Measurements from ENCODE around the gene LONP2. TPM values are rescaled to one million over a fixed set of nuclear protein-coding genes. Genes with fewer than 3 reads are reported as not detected.

Gene LONP2
- total and polyA plus RNA-seq, 12 donors, result 45.3 to 89.1 (median 75.2) TPM

- TF ChIP-seq POLR2A (IDR thresholded peaks at IDR 0.05) (no peak), CTCF (IDR thresholded peaks at IDR 0.05) (no peak)
- DNase-seq, result no peak
- intact Hi-C loops (cut with DNase I), result loop anchor here (5.0 to 10.0 kb wide), 3 partner anchors 190 to 272 kb away; partner anchors contain the start of gene N4BP1 (in 1 of the 2)
- H3K27ac ChIP-seq, result no peak overlapping the region
- peaks cover 0 to 26% of the 10 kb centered on the region in 2 donors for H3K36me3 ChIP-seq (replicated peaks in 1 of 2)
- no peaks in the 10 kb centered on the region for H3K27me3 ChIP-seq
- no peaks in the 10 kb centered on the region for H3K9me3 ChIP-seq (replicated peaks in 1 of 3)
- 95 to 97% (median 96%) methylated on average over 11 of the region's 11 CpGs for WGBS, 4 donors
- H3K4me1 ChIP-seq (replicated peaks in 1 of 2), result peaks cover 0 to 16% of the 10 kb centered on the region in 2 donors
- H3K4me3 ChIP-seq, result no peak overlapping the region
Measured at GRCh38 chr16:48354877-48355855, 111.1 kb downstream of the LONP2 start.

- Histone ChIP-seq H3K9me3 (replicated peaks in 1 of 3) (no peaks in the 10 kb centered on the region), H3K27ac (no peak overlapping the region), H3K27me3 (no peaks in the 10 kb centered on the region), H3K36me3 (replicated peaks in 1 of 2) (peaks cover 0 to 12% of the 10 kb centered on the region in 2 donors), H3K4me1 (replicated peaks in 1 of 2) (peaks cover 0 to 16% of the 10 kb centered on the region in 2 donors), H3K4me3 (no peak overlapping the region)
- intact Hi-C loops (cut with DNase I), result loop anchor here (5.0 to 10.0 kb wide), 3 partner anchors 188 to 270 kb away; partner anchors contain the start of gene N4BP1 (in 1 of the 2)
- no peak for DNase-seq
- 89 to 94% (median 91%) methylated on average over 4 of the region's 4 CpGs for WGBS, 4 donors
- TF ChIP-seq CTCF (IDR thresholded peaks at IDR 0.05), result no peak
- TF ChIP-seq POLR2A (IDR thresholded peaks at IDR 0.05), result no peak
Measured at GRCh38 chr16:48356633-48357376, 112.7 kb downstream of the LONP2 start.

- intact Hi-C loops (cut with DNase I), result loop anchor here (5.0 to 10.0 kb wide), 3 partner anchors 186 to 269 kb away; partner anchors contain the start of gene N4BP1 (in 1 of the 2)
- H3K36me3 ChIP-seq (replicated peaks in 1 of 2), result no peaks in the 10 kb centered on the region
- H3K27me3 ChIP-seq, result no peaks in the 10 kb centered on the region
- no peak overlapping the region for H3K4me3 ChIP-seq
- no peak for TF ChIP-seq CTCF (IDR thresholded peaks at IDR 0.05)
- no peak for TF ChIP-seq POLR2A (IDR thresholded peaks at IDR 0.05)
- no peaks in the 10 kb centered on the region for H3K9me3 ChIP-seq (replicated peaks in 1 of 3)
- WGBS, 4 donors, result 87 to 97% (median 96%) methylated on average over 3 of the region's 3 CpGs
- H3K27ac ChIP-seq, result no peak overlapping the region
- peaks cover 0 to 12% of the 10 kb centered on the region in 2 donors for H3K4me1 ChIP-seq (replicated peaks in 1 of 2)
- no peak for DNase-seq
Measured at GRCh38 chr16:48358419-48358818, 114.3 kb downstream of the LONP2 start.

- no peaks in the 10 kb centered on the region for H3K27me3 ChIP-seq
- H3K36me3 ChIP-seq (replicated peaks in 1 of 2), result no peaks in the 10 kb centered on the region
- no peak for DNase-seq
- H3K4me1 ChIP-seq (replicated peaks in 1 of 2), result peaks cover 7 to 17% of the 10 kb centered on the region in 2 donors
- H3K9me3 ChIP-seq (replicated peaks in 1 of 3), result no peaks in the 10 kb centered on the region
- TF ChIP-seq CTCF (IDR thresholded peaks at IDR 0.05) (no peak), POLR2A (IDR thresholded peaks at IDR 0.05) (no peak)
- H3K27ac ChIP-seq, result no peak overlapping the region
- 84 to 100% (median 88%) methylated on average over 2 of the region's 2 CpGs for WGBS, 4 donors
- H3K4me3 ChIP-seq, result no peak overlapping the region
- intact Hi-C loops (cut with DNase I), result loop anchor here (5.0 to 10.0 kb wide), 3 partner anchors 185 to 267 kb away; partner anchors contain the start of gene N4BP1 (in 1 of the 2)
Measured at GRCh38 chr16:48359983-48360382, 115.9 kb downstream of the LONP2 start.
